GM11168 (cell line): ENCODE measurements around the gene CEP78.

Experiments used
- in situ Hi-C: fragments of 300-500 bp; cut with MboI; formaldehyde crosslinking; loops from one replicate; pipeline ENCODE4 v1.12.0; 2022; ENCODE audit warnings: low sequenced_read_pairs; ENCODE audit not compliant: unreplicated experiment

CEP78 gene

DNA sequence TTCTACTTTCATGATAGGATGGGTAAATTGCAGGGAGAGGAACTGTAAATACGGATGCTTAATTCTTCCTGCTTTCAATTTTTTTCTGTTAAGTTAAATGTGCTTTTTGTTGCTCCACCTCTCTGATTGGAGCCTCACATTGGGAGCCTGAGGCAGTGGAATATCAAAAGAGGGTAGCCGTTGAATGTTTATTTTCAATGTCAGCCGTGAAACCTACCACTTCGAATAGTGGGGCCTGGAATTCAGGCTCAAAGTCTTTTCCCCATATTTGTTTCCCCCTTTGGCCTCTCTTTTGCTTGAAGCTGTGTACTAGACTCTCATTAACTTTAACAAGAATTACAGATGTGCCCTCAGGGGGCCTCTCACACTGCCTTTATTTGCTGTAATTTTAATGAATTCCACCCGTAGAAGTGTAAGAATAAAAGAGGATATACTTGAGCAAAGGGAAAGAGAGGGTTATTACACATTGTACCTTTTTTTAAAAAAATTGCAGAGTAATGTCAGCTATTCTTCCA is 90.0 kb downstream of the CEP78 start:
- in situ Hi-C loops = no loop called here

DNA sequence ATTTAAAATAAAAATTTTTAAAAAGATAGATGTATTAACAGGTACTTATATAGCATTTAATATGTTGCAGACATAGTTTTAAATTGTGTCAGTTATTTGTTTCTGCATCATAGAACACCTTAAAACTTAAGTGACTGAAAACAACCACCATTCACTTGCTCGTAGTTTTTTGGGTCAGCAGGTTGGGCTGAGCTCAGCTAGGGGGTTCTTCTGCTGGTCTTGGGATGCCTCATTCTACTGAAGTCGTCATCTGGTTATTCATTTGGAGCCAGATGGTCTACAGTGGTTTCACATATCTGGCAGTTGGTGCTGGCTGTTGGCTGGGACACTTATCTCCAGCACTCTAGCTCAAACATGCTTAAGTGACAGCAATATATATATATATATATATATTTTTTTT is 90.7 kb downstream of the CEP78 start:
- in situ Hi-C loops = no loop called here
